Lower leg skin (tissue), 4 donors: ENCODE data around the gene FAM163A. TPM values are rescaled to one million over a fixed set of nuclear protein-coding genes. Genes with fewer than 3 reads are reported as not detected.

Experiments
- DNase-seq, 2 donors: peaks; one replicate each; pipeline ENCODE4 v3.0.0-alpha.2; 2019; ENCODE audit warnings: low spot score in 2 of 2
- H3K4me3 ChIP-seq: fragments of 200-600 bp; sonication (generic); 2 replicates; pipeline ENCODE4 v1.5.1; 2017; ENCODE audit warnings: mild to moderate bottlenecking, low read depth; ENCODE audit not compliant: poor library complexity, severe bottlenecking
- CTCF ChIP-seq, 3 donors: fragments of 450-650 bp; IDR thresholded peaks; one replicate each; pipeline ENCODE4 v1.5.1; 2016; ENCODE audit warnings: antibody characterized with exemption in 3 of 3, mild to moderate bottlenecking in 3 of 3, moderate library complexity in 2 of 3
- POLR2A ChIP-seq, 2 donors: fragments of 450-650 bp; IDR thresholded peaks; one replicate each; pipeline ENCODE4 v1.6.1; 2016 to 2017; ENCODE audit warnings: antibody characterized with exemption in 2 of 2, mild to moderate bottlenecking in 1 of 2, moderate library complexity in 1 of 2
- WGBS, 2 donors: methylation state at CpG; one replicate each; pipeline ENCODE4 v1.1.5; 2018; 5-methylcytosine and 5-hydroxymethylcytosine counted together
- intact Hi-C: fragments of 100-400 bp; cut with DNase I; formaldehyde crosslinking; loops from one replicate; pipeline ENCODE4 v1.15.0; 2023; ENCODE audit warnings: low total_unique reads
- total RNA-seq, 4 donors: library from RNA; depleted of rRNA; stranded (reverse); fragments of >200 nt; gene quantifications; one replicate each; pipeline ENCODE4 v1.1.0, GENCODE V29; 2016

FAM163A gene
- total RNA-seq, 4 donors from 2014 or later, result not detected

GRCh38 chr1:179731643-179732042, 11.4 kb upstream of the FAM163A start:
- WGBS, 2 donors, result 87 to 94% methylated on average over 4 of the region's 4 CpGs
- DNase-seq, result no peak
- TF ChIP-seq CTCF (IDR thresholded peaks at IDR 0.05), result no peak
- no peak for TF ChIP-seq POLR2A (IDR thresholded peaks at IDR 0.05)
- intact Hi-C loops, result loop anchor here (10.0 kb wide), 1 partner anchor 427 kb away; no protein-coding TSS in a partner anchor
- H3K4me3 ChIP-seq, result no peak overlapping the region

DNA sequence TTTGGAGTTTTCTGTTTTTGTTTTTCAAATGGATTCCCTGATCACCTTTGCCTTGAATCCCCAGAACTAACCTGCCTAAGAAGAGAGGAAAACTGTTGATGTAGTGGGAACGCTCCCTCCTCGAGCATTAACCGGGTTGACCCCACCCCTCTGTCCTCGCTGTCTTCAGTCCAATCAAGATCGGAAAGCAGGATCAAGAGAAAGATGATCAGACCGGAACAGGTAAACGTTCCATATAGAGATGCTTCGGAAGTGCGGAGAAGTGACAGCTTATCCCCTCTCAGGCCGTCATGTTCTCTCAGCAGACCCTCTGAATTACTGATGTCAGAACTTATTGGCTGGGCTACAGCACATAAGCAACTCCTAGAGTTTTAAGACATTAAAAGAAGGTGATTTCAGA, 800 bp upstream of the FAM163A start:
- no peak for DNase-seq
- intact Hi-C loops, result no loop called here
- H3K4me3 ChIP-seq, result no peak overlapping the region
- 24 to 27% methylated on average over 10 of the region's 10 CpGs for WGBS, 2 donors
- TF ChIP-seq CTCF (IDR thresholded peaks at IDR 0.05), result no peak
- TF ChIP-seq POLR2A (IDR thresholded peaks at IDR 0.05), result no peak

GRCh38 chr1:179743679-179744400, 749 bp downstream of the FAM163A start:
- DNase-seq, result no peak
- TF ChIP-seq CTCF (IDR thresholded peaks at IDR 0.05) (no peak), POLR2A (IDR thresholded peaks at IDR 0.05) (no peak)
- WGBS, 2 donors, result 1 to 5% methylated on average over 37 to 56 of the region's 85 CpGs
- H3K4me3 ChIP-seq, result no peak overlapping the region
- intact Hi-C loops, result no loop called here

- no peak overlapping the region for H3K4me3 ChIP-seq
- DNase-seq, result no peak
- TF ChIP-seq CTCF (IDR thresholded peaks at IDR 0.05) (no peak), POLR2A (IDR thresholded peaks at IDR 0.05) (no peak)
- 41 to 57% methylated on average over 17 to 34 of the region's 37 CpGs for whole genome bisulfite sequencing, 2 donors
- intact Hi-C loops, result no loop called here
Observed at GRCh38 chr1:179744401-179745130, 1.5 kb downstream of the FAM163A start.

GRCh38 chr1:179745131-179745611, 2.1 kb downstream of the FAM163A start:
- no peak overlapping the region for H3K4me3 ChIP-seq
- 84 to 86% methylated on average over 8 of the region's 8 CpGs for whole genome bisulfite sequencing, 2 donors
- DNase-seq, result no peak
- intact Hi-C loops, result no loop called here
- TF ChIP-seq POLR2A (IDR thresholded peaks at IDR 0.05) (no peak), CTCF (IDR thresholded peaks at IDR 0.05) (no peak)
